ENCODE results near the gene HOXB1. TPM values are rescaled to one million over a fixed set of nuclear protein-coding genes. Genes with fewer than 3 reads are reported as not detected.

The HOXB1 gene
- total and polyA plus RNA-seq, 2 donors (not counting 3 experiments of a cell fraction or from before 2014, with no cell fraction given), result not detected

- no peaks in the 10 kb centered on the region for H4K20me1 ChIP-seq (replicated peaks; ENCODE audit: control insufficient read depth, extremely low read depth, insufficient read depth, low read length)
- H3K9ac ChIP-seq (replicated peaks; ENCODE audit: extremely low read depth, insufficient read depth, low read length), result peak overlapping the region; percentile 20
- peaks cover 3 to 7% of the 10 kb centered on the region in 2 experiments for H3K36me3 ChIP-seq (ENCODE audit: control insufficient read depth in 2 of 2, extremely low read depth in 1 of 2, insufficient read depth in 2 of 2, low read length in 2 of 2)
- peaks cover 61% of the 10 kb centered on the region for H3K79me2 ChIP-seq (ENCODE audit: control insufficient read depth, insufficient read depth, low read length)
- dilution Hi-C loops (cut with MboI; ENCODE audit: extremely low pct_ligation_motif_present, low sequenced_read_pairs) (no loop called here), intact Hi-C loops (cut with micrococcal nuclease) (loop anchor here (2.0 kb wide), 1 partner anchor 14 kb away; no protein-coding TSS in a partner anchor)
- H3K9me1 ChIP-seq (replicated peaks; ENCODE audit: control insufficient read depth, extremely low read depth, insufficient read depth, low read length), result no peaks in the 10 kb centered on the region
- POLR2A ChIA-PET, result interaction anchor here (0.7 to 2.8 kb wide), 4 partner anchors 9 to 188 kb away, joined by 3 to 10 read pairs (median 6); no protein-coding TSS in a partner anchor
- H3K27me3 ChIP-seq (ENCODE audit: control insufficient read depth in 2 of 2, insufficient read depth in 2 of 2, low read length in 2 of 2), result no peaks in the 10 kb centered on the region
- H3K4me1 ChIP-seq (ENCODE audit: control insufficient read depth, extremely low read depth, insufficient read depth, low read length), result peaks cover 28% of the 10 kb centered on the region
- FAIRE-seq (peak; percentile 78), DNase-seq (ENCODE audit: low read depth, low spot score) (peak; percentile 59)
- no peak overlapping the region for H2AFZ ChIP-seq (ENCODE audit: low read depth, low read length)
- H3K4me3 ChIP-seq (replicated peaks in 1 of 3; ENCODE audit: insufficient read depth in 1 of 3, low read depth in 1 of 3, low read length in 3 of 3), result no peak overlapping the region
- peak overlapping the region; percentile 23 for H3K27ac ChIP-seq (ENCODE audit: insufficient read depth, low read depth, low read length)
- peak overlapping the region; percentile 39 for H3K4me2 ChIP-seq (ENCODE audit: insufficient read depth, low read length)
- BruUV-seq (replicated peaks), result no TSS peak
- no peaks in the 10 kb centered on the region for H3K9me3 ChIP-seq (replicated peaks; ENCODE audit: control insufficient read depth, insufficient read depth, low read length)
- TF ChIP-seq POLR2A (IDR thresholded peaks at IDR 0.05; ENCODE audit: low read depth, low read length), result no peak
- TF ChIP-seq, protein P1, sequence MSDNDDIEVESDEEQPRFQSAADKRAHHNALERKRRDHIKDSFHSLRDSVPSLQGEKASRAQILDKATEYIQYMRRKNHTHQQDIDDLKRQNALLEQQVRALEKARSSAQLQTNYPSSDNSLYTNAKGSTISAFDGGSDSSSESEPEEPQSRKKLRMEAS (IDR thresholded peaks at IDR 0.05; ENCODE audit: insufficient read depth, insufficient read length), result no peak
- no peak for TF ChIP-seq EZH2 (IDR thresholded peaks at IDR 0.05; ENCODE audit: borderline replicate concordance, low read depth, low read length, severe bottlenecking)
- TF ChIP-seq GATA2 (IDR thresholded peaks at IDR 0.05; ENCODE audit: insufficient read depth, insufficient read length, low read depth, low read length), result no peak
- TF ChIP-seq CTCF (IDR thresholded peaks at IDR 0.05; ENCODE audit: extremely low read depth in 1 of 2, insufficient read depth in 1 of 2, low read depth in 1 of 2, low read length in 2 of 2), result no peak
- TF ChIP-seq FOS (IDR thresholded peaks at IDR 0.05; ENCODE audit: borderline replicate concordance, insufficient read depth, low read length), result no peak
- TF ChIP-seq POLR2AphosphoS5 (IDR thresholded peaks at IDR 0.05; ENCODE audit: insufficient read depth, low read depth, low read length), result no peak
- TF ChIP-seq MYC (IDR thresholded peaks at IDR 0.05; ENCODE audit: low read depth, low read length), result no peak
- no peak for TF ChIP-seq JUN (IDR thresholded peaks at IDR 0.05; ENCODE audit: borderline replicate concordance, insufficient read depth, insufficient read length, low read depth)
- CTCF ChIA-PET, result interaction anchor here (0.6 to 3.7 kb wide), 12 partner anchors 9 to 222 kb away, joined by 3 to 23 read pairs (median 6); partner anchors contain the start of gene HOXB5
Measured at GRCh38 chr17:48556576-48557401, 26.0 kb upstream of the HOXB1 start.
